ENCODE data around the gene RPL22. TPM values are rescaled to one million over a fixed set of nuclear protein-coding genes. Genes with fewer than 3 reads are reported as not detected.

Gene RPL22
- total RNA-seq, 1 experiment from 2014 or later: 441 TPM

DNA sequence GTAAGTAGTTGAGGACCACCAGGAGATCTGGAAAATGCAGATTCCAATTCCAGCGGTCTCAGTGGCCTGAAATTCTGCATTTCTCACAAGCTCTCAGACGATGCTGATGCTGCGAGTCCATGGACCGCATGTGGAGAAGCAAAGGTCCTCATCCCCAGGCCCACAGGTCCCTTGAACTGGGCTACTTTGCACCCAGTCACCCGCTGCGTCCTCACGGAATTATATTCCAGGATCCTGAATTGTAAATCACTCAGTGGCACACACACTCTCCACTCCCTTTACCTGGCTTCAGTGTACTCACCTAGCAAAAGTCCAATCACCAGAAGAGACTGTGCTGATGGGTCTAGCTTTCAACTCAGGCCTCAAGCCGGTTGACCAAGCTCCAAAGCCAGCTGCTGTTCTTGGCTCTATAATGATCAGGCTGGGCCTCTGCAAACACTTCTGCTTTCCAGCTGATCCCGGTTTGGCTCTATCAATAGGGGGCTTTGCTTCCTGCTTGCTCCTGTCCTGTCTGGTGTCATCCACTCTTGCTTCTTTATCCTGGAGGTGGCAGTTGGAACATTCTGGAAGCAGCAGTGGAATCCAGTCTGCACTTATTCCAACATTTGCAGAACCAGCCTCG, 904 bp upstream of the RPL22 start:
- TF ChIP-seq, protein P1, sequence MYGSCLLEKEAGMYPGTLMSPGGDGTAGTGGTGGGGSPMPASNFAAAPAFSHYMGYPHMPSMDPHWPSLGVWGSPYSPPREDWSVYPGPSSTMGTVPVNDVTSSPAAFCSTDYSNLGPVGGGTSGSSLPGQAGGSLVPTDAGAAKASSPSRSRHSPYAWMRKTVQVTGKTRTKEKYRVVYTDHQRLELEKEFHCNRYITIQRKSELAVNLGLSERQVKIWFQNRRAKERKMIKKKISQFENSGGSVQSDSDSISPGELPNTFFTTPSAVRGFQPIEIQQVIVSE (CRISPR knock-in tag; IDR thresholded peaks at IDR 0.05; ENCODE audit: borderline replicate concordance): no peak
- TF ChIP-seq CREM (CRISPR knock-in tag; IDR thresholded peaks at IDR 0.05): no peak
- TF ChIP-seq, protein P2, sequence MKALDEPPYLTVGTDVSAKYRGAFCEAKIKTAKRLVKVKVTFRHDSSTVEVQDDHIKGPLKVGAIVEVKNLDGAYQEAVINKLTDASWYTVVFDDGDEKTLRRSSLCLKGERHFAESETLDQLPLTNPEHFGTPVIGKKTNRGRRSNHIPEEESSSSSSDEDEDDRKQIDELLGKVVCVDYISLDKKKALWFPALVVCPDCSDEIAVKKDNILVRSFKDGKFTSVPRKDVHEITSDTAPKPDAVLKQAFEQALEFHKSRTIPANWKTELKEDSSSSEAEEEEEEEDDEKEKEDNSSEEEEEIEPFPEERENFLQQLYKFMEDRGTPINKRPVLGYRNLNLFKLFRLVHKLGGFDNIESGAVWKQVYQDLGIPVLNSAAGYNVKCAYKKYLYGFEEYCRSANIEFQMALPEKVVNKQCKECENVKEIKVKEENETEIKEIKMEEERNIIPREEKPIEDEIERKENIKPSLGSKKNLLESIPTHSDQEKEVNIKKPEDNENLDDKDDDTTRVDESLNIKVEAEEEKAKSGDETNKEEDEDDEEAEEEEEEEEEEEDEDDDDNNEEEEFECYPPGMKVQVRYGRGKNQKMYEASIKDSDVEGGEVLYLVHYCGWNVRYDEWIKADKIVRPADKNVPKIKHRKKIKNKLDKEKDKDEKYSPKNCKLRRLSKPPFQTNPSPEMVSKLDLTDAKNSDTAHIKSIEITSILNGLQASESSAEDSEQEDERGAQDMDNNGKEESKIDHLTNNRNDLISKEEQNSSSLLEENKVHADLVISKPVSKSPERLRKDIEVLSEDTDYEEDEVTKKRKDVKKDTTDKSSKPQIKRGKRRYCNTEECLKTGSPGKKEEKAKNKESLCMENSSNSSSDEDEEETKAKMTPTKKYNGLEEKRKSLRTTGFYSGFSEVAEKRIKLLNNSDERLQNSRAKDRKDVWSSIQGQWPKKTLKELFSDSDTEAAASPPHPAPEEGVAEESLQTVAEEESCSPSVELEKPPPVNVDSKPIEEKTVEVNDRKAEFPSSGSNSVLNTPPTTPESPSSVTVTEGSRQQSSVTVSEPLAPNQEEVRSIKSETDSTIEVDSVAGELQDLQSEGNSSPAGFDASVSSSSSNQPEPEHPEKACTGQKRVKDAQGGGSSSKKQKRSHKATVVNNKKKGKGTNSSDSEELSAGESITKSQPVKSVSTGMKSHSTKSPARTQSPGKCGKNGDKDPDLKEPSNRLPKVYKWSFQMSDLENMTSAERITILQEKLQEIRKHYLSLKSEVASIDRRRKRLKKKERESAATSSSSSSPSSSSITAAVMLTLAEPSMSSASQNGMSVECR (CRISPR knock-in tag; IDR thresholded peaks at IDR 0.05; ENCODE audit: borderline replicate concordance): no peak
- TF ChIP-seq NR2C2 (CRISPR knock-in tag; IDR thresholded peaks at IDR 0.05): no peak
- TF ChIP-seq NFE2L1 (CRISPR knock-in tag; IDR thresholded peaks at IDR 0.05): no peak
- TF ChIP-seq ZNF232 (CRISPR knock-in tag; IDR thresholded peaks at IDR 0.05): no peak
- no peak for TF ChIP-seq TCF7 (CRISPR knock-in tag; IDR thresholded peaks at IDR 0.05; ENCODE audit: low read depth)
- TF ChIP-seq GRHL2 (CRISPR knock-in tag; IDR thresholded peaks at IDR 0.05; ENCODE audit: insufficient replicate concordance, severe bottlenecking): no peak
- TF ChIP-seq ATF1 (CRISPR knock-in tag; IDR thresholded peaks at IDR 0.05): no peak
- TF ChIP-seq, protein P3, sequence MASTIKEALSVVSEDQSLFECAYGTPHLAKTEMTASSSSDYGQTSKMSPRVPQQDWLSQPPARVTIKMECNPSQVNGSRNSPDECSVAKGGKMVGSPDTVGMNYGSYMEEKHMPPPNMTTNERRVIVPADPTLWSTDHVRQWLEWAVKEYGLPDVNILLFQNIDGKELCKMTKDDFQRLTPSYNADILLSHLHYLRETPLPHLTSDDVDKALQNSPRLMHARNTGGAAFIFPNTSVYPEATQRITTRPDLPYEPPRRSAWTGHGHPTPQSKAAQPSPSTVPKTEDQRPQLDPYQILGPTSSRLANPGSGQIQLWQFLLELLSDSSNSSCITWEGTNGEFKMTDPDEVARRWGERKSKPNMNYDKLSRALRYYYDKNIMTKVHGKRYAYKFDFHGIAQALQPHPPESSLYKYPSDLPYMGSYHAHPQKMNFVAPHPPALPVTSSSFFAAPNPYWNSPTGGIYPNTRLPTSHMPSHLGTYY (CRISPR knock-in tag; IDR thresholded peaks at IDR 0.05): no peak
- no peak for TF ChIP-seq ZNF263 (CRISPR knock-in tag; IDR thresholded peaks at IDR 0.05; ENCODE audit: low read depth)
- TF ChIP-seq CBFB (CRISPR knock-in tag; IDR thresholded peaks at IDR 0.05; ENCODE audit: low read depth): no peak
- no peak for TF ChIP-seq NFATC4 (CRISPR knock-in tag; IDR thresholded peaks at IDR 0.05)
- no peak for TF ChIP-seq OVOL2 (CRISPR knock-in tag; IDR thresholded peaks at IDR 0.05; ENCODE audit: borderline replicate concordance)
- ChIA-PET CTCF (interaction anchor here (0.8 to 1.9 kb wide), 10 partner anchors 8 to 147 kb away, joined by 3 to 12 read pairs (median 4); no protein-coding TSS in a partner anchor), POLR2A (interaction anchor here (1.0 to 1.2 kb wide), 3 partner anchors 39 to 46 kb away, joined by 3 to 5 read pairs (median 5); partner anchors contain the start of gene HES3)
- H3K27me3 Mint-ChIP-seq (ENCODE audit: low read depth): no peaks in the 10 kb centered on the region
- H3K36me3 Mint-ChIP-seq: peaks cover 28% of the 10 kb centered on the region
- H3K27ac Mint-ChIP-seq: peak overlapping the region; percentile 96
- no peaks in the 10 kb centered on the region for H3K9me3 Mint-ChIP-seq
- peak overlapping the region; percentile 97 for H3K4me3 Mint-ChIP-seq
- H3K4me1 Mint-ChIP-seq: peaks cover 39% of the 10 kb centered on the region
- ATAC-seq (no peak), DNase-seq (ENCODE audit: low spot score) (no peak)

DNA sequence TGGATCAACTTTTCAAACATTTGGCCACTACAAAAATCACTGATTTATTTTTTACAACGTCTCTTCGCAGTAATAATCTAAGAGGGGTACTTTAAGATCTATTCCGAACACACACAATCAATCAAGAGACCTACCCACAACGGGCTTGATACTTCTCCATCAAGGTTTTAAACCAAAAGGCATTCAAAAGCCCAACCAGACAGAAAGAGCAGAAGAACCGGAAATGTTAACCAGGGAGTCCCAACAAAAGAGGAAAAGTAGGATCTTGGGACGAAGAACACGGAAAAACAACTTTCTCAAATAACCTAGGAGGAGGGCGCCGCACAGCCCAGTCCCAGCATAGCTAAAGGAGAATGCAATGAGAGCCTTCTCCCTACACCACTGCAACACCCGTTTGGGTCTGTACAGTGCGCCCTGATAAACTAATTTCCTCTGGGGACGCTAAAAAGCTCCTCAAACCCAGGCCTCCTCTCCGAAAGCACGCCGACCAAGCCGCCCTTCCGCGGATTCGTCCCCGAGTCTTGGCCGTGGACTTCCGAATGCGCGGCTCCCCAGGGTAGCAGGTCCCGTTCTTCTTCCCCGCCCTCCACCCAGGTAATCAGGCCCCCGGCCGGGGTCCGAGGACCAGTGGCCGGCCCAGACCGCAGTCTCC, 623 bp downstream of the RPL22 start:
- no peak for TF ChIP-seq IRF2 (CRISPR knock-in tag; IDR thresholded peaks at IDR 0.05; ENCODE audit: borderline replicate concordance, low read depth)
- TF ChIP-seq, protein P4, sequence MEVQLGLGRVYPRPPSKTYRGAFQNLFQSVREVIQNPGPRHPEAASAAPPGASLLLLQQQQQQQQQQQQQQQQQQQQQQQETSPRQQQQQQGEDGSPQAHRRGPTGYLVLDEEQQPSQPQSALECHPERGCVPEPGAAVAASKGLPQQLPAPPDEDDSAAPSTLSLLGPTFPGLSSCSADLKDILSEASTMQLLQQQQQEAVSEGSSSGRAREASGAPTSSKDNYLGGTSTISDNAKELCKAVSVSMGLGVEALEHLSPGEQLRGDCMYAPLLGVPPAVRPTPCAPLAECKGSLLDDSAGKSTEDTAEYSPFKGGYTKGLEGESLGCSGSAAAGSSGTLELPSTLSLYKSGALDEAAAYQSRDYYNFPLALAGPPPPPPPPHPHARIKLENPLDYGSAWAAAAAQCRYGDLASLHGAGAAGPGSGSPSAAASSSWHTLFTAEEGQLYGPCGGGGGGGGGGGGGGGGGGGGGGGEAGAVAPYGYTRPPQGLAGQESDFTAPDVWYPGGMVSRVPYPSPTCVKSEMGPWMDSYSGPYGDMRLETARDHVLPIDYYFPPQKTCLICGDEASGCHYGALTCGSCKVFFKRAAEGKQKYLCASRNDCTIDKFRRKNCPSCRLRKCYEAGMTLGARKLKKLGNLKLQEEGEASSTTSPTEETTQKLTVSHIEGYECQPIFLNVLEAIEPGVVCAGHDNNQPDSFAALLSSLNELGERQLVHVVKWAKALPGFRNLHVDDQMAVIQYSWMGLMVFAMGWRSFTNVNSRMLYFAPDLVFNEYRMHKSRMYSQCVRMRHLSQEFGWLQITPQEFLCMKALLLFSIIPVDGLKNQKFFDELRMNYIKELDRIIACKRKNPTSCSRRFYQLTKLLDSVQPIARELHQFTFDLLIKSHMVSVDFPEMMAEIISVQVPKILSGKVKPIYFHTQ (CRISPR knock-in tag; IDR thresholded peaks at IDR 0.05): 0 out of 2 replicates have a peak, but pooled peaks have one; percentile 32
- no peak for TF ChIP-seq SP1 (CRISPR knock-in tag; conservative IDR thresholded peaks at IDR 0.05)
- Mint-ChIP-seq H3K9me3 (no peaks in the 10 kb centered on the region), H3K36me3 (peaks cover 37% of the 10 kb centered on the region), H3K27ac (peak overlapping the region; percentile 92), H3K27me3 (ENCODE audit: low read depth) (no peaks in the 10 kb centered on the region), H3K4me3 (peak overlapping the region; percentile 97), H3K4me1 (peaks cover 37% of the 10 kb centered on the region)
- DNase-seq (ENCODE audit: low spot score): no peak
- POLR2A ChIA-PET: no interaction called here
- no peak for ATAC-seq
- CTCF ChIA-PET: interaction anchor here (1.3 to 1.5 kb wide), 2 partner anchors 13 to 146 kb away, joined by 4 to 6 read pairs; no protein-coding TSS in a partner anchor
